GM19035 (cell line): ENCODE results near the gene EEFSEC.

Experiments
- ATAC-seq: cut with Tn5 transposase; IDR thresholded peaks from one replicate; pipeline ENCODE4 v1.9.1; 2021; ENCODE audit not compliant: unreplicated experiment

EEFSEC gene

DNA sequence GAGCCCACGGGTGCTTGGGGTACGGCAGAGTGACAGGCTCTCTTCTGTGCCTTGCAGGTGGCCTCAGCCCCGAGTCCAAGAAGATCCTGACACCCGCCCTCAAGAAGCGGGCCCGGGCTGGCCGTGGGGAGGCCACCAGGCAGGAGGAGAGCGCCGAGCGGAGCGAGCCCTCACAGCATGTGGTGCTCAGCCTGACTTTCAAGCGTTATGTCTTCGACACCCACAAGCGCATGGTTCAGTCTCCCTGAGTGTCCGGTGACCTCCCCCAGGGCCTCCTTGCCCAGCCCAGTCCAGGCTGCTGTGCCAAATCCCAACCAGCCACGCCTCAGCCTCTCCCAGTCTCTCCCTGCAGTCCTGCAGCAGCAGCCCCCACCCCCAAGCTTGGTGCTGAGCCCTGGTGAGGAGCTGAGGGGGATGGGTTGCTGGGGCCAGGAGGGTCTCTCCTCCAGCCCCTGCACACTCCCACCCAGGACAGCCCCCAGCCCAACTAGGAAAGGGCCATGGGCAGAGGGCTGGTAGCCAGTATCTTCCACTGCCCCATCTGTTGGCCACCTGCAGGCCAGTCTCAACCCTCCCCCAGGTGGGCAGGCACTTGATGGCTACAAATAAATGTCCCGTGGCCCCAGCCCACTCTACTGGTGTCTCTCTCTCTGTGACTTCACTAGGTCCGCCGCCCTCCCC, 254.9 kb downstream of the EEFSEC start:
- ATAC-seq: no peak

- no peak for ATAC-seq
These were observed 255.7 kb downstream of the EEFSEC start for GRCh38 chr3:128408693-128409623.

GRCh38 chr3:128409624-128410581, 256.6 kb downstream of the EEFSEC start:
- no peak for ATAC-seq

DNA sequence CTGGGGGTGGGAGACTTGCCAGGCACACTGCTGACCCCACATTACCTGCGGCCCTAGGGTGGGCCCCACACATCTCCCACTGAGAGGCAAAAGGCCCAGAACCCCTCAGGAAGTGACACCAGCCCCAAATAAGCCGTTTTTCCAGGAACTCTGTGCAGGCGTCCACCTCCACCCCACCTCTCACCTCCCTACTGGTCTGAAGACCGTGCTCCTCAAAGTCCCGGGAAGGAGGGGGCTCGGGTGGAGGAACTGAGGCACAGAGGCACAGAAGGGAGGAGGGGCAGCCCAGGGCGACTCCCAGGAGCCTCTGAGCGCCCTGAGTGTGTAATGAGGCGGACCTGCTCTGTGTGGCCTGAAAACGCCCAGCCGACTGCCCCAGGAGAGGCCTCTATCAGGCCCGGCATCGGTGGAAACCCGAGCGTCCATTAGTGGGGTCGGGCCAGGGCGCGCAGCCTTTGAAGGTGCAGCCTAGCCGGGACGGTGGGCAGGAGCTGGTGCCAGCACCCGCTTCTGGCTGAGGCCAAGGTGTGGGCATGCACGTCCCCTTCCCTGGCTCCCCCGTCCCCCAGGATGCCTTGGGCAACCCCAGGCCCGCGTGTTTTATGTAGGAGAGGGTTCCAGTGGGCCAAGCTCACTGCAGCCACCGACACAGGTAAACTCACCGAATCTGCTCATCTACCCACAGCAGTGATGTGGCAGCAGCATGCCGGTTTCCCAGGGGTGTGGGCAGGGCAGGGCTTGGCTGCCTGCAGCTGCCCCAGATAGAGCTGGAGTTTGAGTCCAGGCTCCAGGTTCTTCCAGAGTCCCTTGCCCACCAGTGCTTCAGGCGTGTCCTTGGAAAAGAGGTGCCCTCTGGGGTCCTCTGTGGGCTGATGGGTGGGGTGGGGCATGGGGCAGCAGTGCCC, 257.6 kb downstream of the EEFSEC start:
- no peak for ATAC-seq

GRCh38 chr3:128411574-128412064, 258.3 kb downstream of the EEFSEC start:
- no peak for ATAC-seq

DNA sequence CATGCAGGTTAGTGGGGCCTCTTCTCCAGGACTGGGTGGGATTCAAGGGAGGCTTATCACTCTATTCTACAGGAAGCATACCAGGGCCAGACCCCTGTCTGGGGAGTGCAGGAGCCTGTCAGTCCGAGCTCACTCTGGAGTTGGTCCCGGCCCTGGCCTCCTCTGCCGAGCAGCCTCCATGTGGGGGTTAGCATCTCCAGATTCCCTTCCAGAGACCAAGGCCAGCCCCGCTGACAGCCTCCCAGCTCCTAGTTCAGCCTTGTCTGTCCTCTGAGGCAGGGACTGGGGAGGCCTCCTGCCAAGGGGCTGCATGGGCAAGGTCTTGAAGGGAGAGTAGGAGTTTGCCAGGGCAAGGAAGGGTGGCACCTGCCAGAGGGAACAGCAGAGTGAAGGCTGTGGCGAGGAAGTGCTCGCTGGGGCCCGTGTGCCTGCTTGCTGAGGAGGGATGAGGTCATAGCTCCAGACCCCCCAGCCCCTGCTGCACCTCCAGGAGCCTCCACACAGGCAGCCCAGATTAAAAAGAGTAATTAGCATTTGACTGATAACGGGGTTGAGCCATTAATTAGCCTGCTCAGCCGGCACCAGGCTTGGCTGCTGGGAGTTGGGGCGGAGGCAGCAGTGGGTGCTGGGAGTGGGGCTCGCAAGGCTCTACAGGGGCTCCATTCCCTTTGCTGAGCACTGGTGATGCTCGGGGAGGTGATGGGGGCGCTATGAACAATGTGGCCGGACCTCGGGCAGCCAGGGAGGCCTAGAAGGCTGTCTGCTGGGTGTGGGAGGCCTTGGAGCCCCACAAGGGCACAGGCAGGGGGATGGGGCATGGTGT, 259.1 kb downstream of the EEFSEC start:
- no peak for ATAC-seq

DNA sequence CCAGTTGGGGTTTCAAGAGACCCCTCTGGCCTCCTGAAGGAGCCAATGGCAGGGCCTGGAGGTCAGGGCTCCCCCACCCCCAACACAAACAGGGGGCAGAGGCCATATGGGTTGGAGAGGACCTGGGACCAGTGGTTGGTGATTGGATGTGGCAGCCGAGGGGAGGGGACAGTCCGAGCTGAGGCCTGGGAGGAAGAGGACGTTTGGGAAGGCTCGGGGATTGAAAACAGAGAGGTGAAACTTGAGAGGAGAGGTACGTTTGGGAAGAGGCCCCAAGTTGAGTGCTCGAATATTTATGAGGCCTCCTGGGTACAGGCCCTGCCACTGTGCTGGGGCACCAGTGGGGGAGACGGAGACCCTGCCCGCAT, 259.7 kb downstream of the EEFSEC start:
- ATAC-seq: no peak

DNA sequence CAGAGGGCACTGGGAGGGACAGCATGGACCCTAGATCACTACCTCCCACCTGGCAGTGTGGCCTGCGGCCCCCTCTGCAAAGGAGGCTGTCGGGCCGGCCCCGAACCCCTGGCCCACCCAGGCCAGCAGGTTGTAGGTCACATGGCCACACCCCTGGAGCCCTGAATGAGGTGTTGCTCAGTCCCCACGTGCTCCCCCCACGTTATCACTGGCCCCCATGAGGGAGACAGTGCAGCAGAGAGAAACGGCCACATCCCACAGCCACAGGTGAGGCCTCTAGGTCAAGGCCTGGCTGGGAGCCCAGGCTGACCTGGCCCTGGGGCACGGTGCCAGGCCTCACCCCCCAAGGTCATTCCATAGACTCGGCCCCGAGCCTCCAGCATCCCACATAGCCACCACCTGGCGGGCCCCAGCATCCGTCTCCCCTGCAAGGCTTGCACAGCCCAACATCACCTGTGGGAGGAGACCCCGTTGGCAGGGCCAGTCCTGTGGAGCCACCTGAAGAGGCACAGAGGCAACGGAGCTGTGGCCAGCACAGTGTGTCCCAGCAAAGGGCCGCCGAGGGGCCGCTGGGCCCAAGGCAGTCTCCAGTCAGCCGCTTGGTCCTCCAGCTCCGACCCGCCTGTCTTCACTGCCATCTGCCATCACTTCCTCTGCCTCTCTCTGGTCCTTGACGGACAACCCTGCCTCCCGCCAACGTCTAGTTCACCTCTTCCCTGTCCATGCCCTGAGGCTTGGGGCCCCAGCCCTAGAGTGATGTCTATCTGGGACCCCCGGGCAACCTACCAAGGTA, 260.3 kb downstream of the EEFSEC start:
- no peak for ATAC-seq

GRCh38 chr3:128415200-128415772, 262.0 kb downstream of the EEFSEC start:
- no peak for ATAC-seq

- ATAC-seq: no peak
These were observed 262.7 kb downstream of the EEFSEC start for GRCh38 chr3:128415773-128416577.

DNA sequence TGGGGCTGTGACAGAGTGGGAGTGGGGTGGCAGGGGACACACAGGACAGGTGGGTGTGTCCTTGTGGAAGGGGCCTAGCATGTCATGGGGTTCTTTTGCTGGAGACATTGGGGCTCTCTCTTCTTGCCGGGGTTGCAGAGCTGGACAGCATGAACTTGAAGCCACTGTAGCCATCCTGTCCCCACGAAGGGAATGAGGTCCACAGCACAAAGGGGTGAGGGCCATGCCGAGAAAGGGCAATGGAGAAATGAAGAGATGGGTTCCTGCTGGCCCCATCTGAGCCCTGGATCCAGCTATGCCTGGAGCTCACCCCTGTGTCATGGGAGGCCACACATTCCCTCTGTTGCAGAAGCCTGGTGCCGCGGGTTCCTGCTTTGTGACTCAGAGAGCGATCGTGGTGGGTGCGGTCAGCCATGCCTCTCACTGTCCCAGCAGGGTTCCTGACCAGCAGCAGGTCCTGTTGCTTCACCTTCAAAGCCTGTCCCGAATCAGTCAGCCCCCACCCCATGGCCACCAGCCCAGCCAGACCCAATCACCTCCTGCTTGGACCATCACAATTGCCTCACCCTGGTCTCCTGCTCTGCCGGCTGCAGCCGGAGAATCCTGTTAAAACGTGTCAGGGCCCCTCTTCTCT, 263.4 kb downstream of the EEFSEC start:
- ATAC-seq: no peak

GRCh38 chr3:128418900-128419299, 265.6 kb downstream of the EEFSEC start:
- no peak for ATAC-seq

DNA sequence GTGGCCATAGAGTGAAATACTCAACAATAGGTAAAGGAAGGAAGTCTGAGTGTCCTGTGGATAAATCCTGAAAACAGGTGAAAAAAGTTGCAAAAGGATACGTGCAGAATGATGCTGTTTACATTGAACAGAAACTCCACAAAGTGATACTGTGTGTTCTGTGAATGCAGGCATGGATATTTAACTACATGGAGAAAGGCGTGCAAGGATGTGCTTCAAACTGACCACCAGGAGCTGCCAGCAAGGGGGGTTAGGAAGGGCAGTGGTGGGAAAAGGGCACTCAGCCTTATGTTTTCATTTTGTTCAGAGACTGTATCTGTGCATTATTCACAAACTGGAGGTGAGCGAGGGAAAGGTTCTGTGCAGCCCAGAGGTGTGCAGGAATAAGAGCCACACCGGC, 266.0 kb downstream of the EEFSEC start:
- ATAC-seq: no peak

- ATAC-seq: no peak
These were observed 267.0 kb downstream of the EEFSEC start for GRCh38 chr3:128420289-128420688.

- ATAC-seq: no peak
These were observed 267.6 kb downstream of the EEFSEC start for GRCh38 chr3:128420720-128421438.

GRCh38 chr3:128421439-128421836, 268.2 kb downstream of the EEFSEC start:
- no peak for ATAC-seq
